ENCODE data around the gene ZNF462. TPM values are rescaled to one million over a fixed set of nuclear protein-coding genes. Genes with fewer than 3 reads are reported as not detected.

ZNF462 gene
- total RNA-seq, 1 experiment from 2014 or later, result 34.5 TPM

DNA sequence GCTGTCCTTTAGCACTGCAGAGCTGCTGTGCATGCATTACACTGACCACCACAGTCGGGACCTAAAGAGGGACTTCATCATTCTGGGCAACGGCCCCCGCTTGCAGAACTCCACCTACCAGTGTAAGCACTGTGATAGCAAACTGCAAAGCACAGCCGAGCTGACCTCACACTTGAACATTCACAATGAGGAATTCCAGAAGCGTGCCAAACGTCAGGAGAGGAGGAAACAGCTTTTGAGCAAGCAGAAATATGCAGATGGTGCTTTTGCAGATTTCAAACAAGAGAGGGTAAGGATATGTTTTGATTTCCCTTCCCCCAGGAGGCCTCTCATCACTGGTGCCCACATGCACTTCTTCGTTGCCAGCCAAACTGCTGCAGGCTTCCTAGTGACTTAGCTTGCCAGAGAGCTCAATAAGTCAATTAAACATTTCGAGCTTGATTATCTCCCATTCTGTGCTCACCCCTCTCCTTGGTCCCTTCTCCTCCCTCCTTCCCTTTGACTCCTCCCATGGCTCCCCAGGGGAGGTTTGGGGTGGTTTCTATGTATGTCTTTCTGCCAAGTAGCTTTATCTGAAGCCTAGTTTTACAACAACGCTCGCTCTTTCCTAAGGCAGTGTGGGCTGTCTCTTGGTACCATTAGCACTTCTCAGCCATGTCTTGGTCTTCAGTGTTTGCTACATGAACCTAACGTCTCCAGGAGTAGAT, 66.7 kb downstream of the ZNF462 start:
- no peak for DNase-seq
- intact Hi-C loops (cut with micrococcal nuclease; ENCODE audit: unreplicated experiment), result loop anchor here (1.0 to 5.0 kb wide), 4 partner anchors 8 to 282 kb away; partner anchors contain the start of gene ZNF462
- TF ChIP-seq, protein P1, sequence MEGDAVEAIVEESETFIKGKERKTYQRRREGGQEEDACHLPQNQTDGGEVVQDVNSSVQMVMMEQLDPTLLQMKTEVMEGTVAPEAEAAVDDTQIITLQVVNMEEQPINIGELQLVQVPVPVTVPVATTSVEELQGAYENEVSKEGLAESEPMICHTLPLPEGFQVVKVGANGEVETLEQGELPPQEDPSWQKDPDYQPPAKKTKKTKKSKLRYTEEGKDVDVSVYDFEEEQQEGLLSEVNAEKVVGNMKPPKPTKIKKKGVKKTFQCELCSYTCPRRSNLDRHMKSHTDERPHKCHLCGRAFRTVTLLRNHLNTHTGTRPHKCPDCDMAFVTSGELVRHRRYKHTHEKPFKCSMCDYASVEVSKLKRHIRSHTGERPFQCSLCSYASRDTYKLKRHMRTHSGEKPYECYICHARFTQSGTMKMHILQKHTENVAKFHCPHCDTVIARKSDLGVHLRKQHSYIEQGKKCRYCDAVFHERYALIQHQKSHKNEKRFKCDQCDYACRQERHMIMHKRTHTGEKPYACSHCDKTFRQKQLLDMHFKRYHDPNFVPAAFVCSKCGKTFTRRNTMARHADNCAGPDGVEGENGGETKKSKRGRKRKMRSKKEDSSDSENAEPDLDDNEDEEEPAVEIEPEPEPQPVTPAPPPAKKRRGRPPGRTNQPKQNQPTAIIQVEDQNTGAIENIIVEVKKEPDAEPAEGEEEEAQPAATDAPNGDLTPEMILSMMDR (IDR thresholded peaks at IDR 0.05; ENCODE audit: insufficient read depth in 1 of 2, low read depth in 1 of 2, low read length in 1 of 2, severe bottlenecking in 1 of 2, unreplicated experiment in 1 of 2), result no peak
- peaks cover 19% of the 10 kb centered on the region for H3K9me3 Mint-ChIP-seq (ENCODE audit: unreplicated experiment)
- peaks cover 83% of the 10 kb centered on the region for H3K36me3 Mint-ChIP-seq (ENCODE audit: insufficient read depth, unreplicated experiment)
- Histone ChIP-seq H3K4me1 (peaks cover 37% of the 10 kb centered on the region), H3K36me3 (ENCODE audit: control insufficient read depth, insufficient read depth, low read length) (peaks cover 9% of the 10 kb centered on the region), H3K27me3 (replicated peaks; ENCODE audit: control insufficient read depth, insufficient read depth, low read length) (no peaks in the 10 kb centered on the region), H3K4me3 (ENCODE audit: low read depth, low read length) (no peak overlapping the region), H3K9me3 (no peaks in the 10 kb centered on the region)
- no peak overlapping the region for H3K4me3 Mint-ChIP-seq (ENCODE audit: unreplicated experiment)
- ChIA-PET CTCF (no interaction called here), POLR2A (interaction anchor here (1.9 kb wide), 1 partner anchor 8 kb away, joined by 16 read pairs; no protein-coding TSS in a partner anchor)
- BruUV-seq (replicated peaks), result no TSS peak
- peaks cover 43% of the 10 kb centered on the region for H3K4me1 Mint-ChIP-seq (ENCODE audit: low read depth, unreplicated experiment)
- H3K27ac Mint-ChIP-seq (ENCODE audit: unreplicated experiment), result peak overlapping the region; percentile 79
- H3K27me3 Mint-ChIP-seq (ENCODE audit: insufficient read depth, unreplicated experiment), result no peaks in the 10 kb centered on the region

DNA sequence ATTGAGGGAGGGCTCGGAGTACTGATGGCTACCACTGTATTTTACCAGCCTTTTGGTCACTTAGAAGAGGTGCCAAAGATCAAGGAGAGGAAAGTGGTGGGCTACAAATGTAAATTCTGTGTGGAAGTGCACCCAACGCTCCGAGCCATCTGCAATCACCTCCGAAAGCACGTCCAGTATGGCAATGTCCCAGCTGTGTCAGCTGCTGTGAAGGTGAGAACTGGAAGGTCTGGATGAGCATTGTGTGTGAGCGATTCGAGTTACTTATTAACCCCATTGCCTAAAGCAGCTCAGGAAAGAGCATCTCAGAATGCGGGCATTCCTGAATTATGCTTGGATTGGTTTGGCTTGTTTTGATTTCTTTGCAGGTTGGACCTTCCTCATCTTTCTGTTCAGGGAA, 67.5 kb downstream of the ZNF462 start:
- DNase-seq, result peak; percentile 66
- TF ChIP-seq, protein P1 (IDR thresholded peaks at IDR 0.05; ENCODE audit: insufficient read depth in 1 of 2, low read depth in 1 of 2, low read length in 1 of 2, severe bottlenecking in 1 of 2, unreplicated experiment in 1 of 2), result no peak
- ChIA-PET POLR2A (interaction anchor here (1.9 kb wide), 1 partner anchor 9 kb away, joined by 16 read pairs; no protein-coding TSS in a partner anchor), CTCF (interaction anchor here (0.6 to 1.6 kb wide), 2 partner anchors 9 to 66 kb away, joined by 3 to 8 read pairs; no protein-coding TSS in a partner anchor)
- Histone ChIP-seq H3K9me3 (no peaks in the 10 kb centered on the region), H3K36me3 (ENCODE audit: control insufficient read depth, insufficient read depth, low read length) (peaks cover 8% of the 10 kb centered on the region; the same call in 1 of the 2 replicates), H3K27me3 (replicated peaks; ENCODE audit: control insufficient read depth, insufficient read depth, low read length) (no peaks in the 10 kb centered on the region), H3K4me3 (ENCODE audit: low read depth, low read length) (no peak overlapping the region), H3K4me1 (peaks cover 37% of the 10 kb centered on the region)
- peaks cover 81% of the 10 kb centered on the region for H3K36me3 Mint-ChIP-seq (ENCODE audit: insufficient read depth, unreplicated experiment)
- no peak overlapping the region for H3K4me3 Mint-ChIP-seq (ENCODE audit: unreplicated experiment)
- BruUV-seq (replicated peaks), result no TSS peak
- peaks cover 18% of the 10 kb centered on the region for H3K9me3 Mint-ChIP-seq (ENCODE audit: unreplicated experiment)
- no peaks in the 10 kb centered on the region for H3K27me3 Mint-ChIP-seq (ENCODE audit: insufficient read depth, unreplicated experiment)
- intact Hi-C loops (cut with micrococcal nuclease; ENCODE audit: unreplicated experiment), result loop anchor here (1.0 to 5.0 kb wide), 4 partner anchors 9 to 283 kb away; partner anchors contain the start of gene ZNF462
- peak overlapping the region; percentile 79 for H3K27ac Mint-ChIP-seq (ENCODE audit: unreplicated experiment)
- H3K4me1 Mint-ChIP-seq (ENCODE audit: low read depth, unreplicated experiment), result peaks cover 43% of the 10 kb centered on the region

DNA sequence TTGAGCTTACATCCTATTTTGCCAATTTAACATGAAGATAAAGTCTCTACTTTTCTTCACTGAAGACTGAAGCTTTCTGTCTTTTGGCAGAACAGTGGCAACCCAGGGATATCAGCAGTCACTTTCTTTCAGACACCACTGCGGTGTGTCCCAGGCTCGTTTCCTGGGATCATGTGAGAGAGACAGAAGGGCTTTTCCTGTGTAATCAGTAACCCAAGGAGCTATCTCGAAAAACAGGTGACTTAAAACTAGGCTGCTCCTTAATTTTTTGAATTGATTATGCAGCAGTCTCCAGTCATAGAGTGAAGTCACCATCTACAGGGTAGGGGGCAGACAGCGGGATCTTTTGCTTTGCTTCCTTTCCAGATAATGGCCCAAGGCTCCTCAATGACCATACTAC, 68.5 kb downstream of the ZNF462 start:
- Histone ChIP-seq H3K27me3 (replicated peaks; ENCODE audit: control insufficient read depth, insufficient read depth, low read length) (no peaks in the 10 kb centered on the region), H3K9me3 (no peaks in the 10 kb centered on the region), H3K36me3 (ENCODE audit: control insufficient read depth, insufficient read depth, low read length) (peaks cover 4% of the 10 kb centered on the region; the same call in 1 of the 2 replicates), H3K4me3 (ENCODE audit: low read depth, low read length) (no peak overlapping the region), H3K4me1 (peaks cover 37% of the 10 kb centered on the region)
- no peak for DNase-seq
- intact Hi-C loops (cut with micrococcal nuclease; ENCODE audit: unreplicated experiment), result loop anchor here (2.0 to 5.0 kb wide), 3 partner anchors 69 to 284 kb away; partner anchors contain the start of gene ZNF462
- Mint-ChIP-seq H3K4me3 (ENCODE audit: unreplicated experiment) (no peak overlapping the region), H3K36me3 (ENCODE audit: insufficient read depth, unreplicated experiment) (peaks cover 77% of the 10 kb centered on the region), H3K27ac (ENCODE audit: unreplicated experiment) (peak overlapping the region; percentile 66), H3K4me1 (ENCODE audit: low read depth, unreplicated experiment) (peaks cover 43% of the 10 kb centered on the region), H3K27me3 (ENCODE audit: insufficient read depth, unreplicated experiment) (no peaks in the 10 kb centered on the region), H3K9me3 (ENCODE audit: unreplicated experiment) (peaks cover 9% of the 10 kb centered on the region)
- BruUV-seq (replicated peaks), result no TSS peak
- POLR2A ChIA-PET, result no interaction called here
- CTCF ChIA-PET, result interaction anchor here (1.6 kb wide), 1 partner anchor 10 kb away, joined by 8 read pairs; no protein-coding TSS in a partner anchor
- TF ChIP-seq, protein P1 (IDR thresholded peaks at IDR 0.05; ENCODE audit: insufficient read depth in 1 of 2, low read depth in 1 of 2, low read length in 1 of 2, severe bottlenecking in 1 of 2, unreplicated experiment in 1 of 2), result no peak

Data from Caco-2 (cell line).